ENCODE results near the gene CALML5.

CALML5 gene

DNA sequence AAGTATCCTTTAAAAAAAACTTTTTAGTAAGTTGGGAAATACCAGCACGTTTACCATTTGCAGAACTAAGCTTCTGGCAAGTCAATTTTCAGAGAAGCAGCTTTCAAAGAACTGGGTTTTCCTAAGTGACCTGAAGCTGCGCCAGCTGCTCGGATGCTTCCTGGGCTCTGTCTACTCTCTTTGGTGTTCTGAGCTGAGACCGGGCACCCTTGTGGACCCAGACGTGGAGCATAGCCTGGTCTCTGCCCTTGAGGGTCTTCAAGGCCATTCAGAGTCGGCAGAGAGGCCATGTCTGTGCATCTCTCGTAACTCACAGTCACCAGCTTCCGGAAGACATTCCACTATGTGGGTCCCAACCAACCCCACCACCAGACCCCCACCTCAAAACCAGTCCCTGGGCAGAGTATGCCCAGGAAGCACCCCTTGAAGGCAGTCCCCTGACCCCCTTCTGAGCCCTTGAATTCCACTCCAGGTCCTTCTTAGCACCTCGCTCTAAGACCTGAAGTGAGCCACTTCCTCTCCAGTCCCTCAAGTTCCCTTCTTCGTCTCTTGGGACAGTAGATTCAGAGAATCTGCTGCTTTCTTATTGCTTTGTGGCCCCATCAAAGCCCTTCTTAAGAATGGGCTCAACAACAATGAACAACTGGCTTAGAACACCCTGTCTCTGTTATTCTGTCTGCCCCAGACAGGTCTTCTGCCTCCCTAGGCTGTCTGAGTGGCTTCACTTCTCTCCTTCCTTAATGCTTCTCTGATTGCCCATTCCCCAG is 8.5 kb downstream of the CALML5 start:
- peak overlapping the region; percentile 0 for H3K4me2 ChIP-seq (ENCODE audit: low read depth, low read length, poor library complexity, severe bottlenecking)
- H4K20me1 ChIP-seq (ENCODE audit: insufficient read depth, low read length, poor library complexity, severe bottlenecking), result no peaks in the 10 kb centered on the region
- peaks cover 6% of the 10 kb centered on the region for H3K4me1 ChIP-seq (ENCODE audit: insufficient read depth, low read length, poor library complexity, severe bottlenecking)
- H3F3A ChIP-seq (ENCODE audit: low read depth), result no peaks in the 10 kb centered on the region
- TF ChIP-seq CTCF (conservative IDR thresholded peaks at IDR 0.05; ENCODE audit: low read length) (no peak), EZH2phosphoT487 (IDR thresholded peaks at IDR 0.05; ENCODE audit: borderline replicate concordance) (no peak)
- H3K4me3 ChIP-seq (ENCODE audit: low read length, poor library complexity, severe bottlenecking), result no peak overlapping the region
- no peaks in the 10 kb centered on the region for H3K9me3 ChIP-seq (ENCODE audit: insufficient read depth, low read depth, low read length)
- no peaks in the 10 kb centered on the region for H3K9me2 ChIP-seq (replicated peaks; ENCODE audit: low read depth, low read length)
- H3K79me2 ChIP-seq (ENCODE audit: insufficient read depth, low read length), result no peaks in the 10 kb centered on the region
- no peaks in the 10 kb centered on the region for H3K27me3 ChIP-seq (ENCODE audit: insufficient read depth, low read length, poor library complexity, severe bottlenecking)
- H2AFZ ChIP-seq (ENCODE audit: low read length), result peak overlapping the region; percentile 11; the same call in 1 of the 2 replicates
- H3K9ac ChIP-seq (ENCODE audit: low read depth, low read length, poor library complexity, severe bottlenecking), result no peak overlapping the region
- H3K36me3 ChIP-seq (ENCODE audit: insufficient read depth, low read length), result no peaks in the 10 kb centered on the region

DNA sequence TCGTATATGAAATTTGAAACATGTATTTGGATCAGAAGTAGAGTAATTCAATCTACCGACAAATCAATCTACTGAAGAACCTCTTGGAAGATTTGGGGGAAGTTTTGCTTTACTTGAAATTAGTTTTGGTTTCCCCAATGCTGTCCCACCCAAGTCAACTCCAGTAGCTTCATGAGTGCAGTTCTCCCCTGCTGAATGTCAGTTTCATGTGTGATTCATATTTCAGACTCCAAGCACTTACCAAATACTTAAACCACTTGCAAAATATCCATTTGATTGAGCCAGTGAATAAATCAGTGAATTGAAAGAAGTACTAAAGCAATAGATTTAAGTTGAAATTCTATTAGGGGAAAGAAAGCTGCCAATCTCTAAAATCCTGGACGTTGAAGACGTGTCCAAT is 9.3 kb downstream of the CALML5 start:
- Histone ChIP-seq H3F3A (ENCODE audit: low read depth) (no peaks in the 10 kb centered on the region), H3K4me1 (ENCODE audit: insufficient read depth, low read length, poor library complexity, severe bottlenecking) (peaks cover 6% of the 10 kb centered on the region), H3K36me3 (ENCODE audit: insufficient read depth, low read length) (no peaks in the 10 kb centered on the region), H3K9me2 (replicated peaks; ENCODE audit: low read depth, low read length) (no peaks in the 10 kb centered on the region), H3K27me3 (ENCODE audit: insufficient read depth, low read length, poor library complexity, severe bottlenecking) (no peaks in the 10 kb centered on the region), H4K20me1 (ENCODE audit: insufficient read depth, low read length, poor library complexity, severe bottlenecking) (no peaks in the 10 kb centered on the region), H3K4me3 (ENCODE audit: low read length, poor library complexity, severe bottlenecking) (no peak overlapping the region), H3K9me3 (ENCODE audit: insufficient read depth, low read depth, low read length) (no peaks in the 10 kb centered on the region), H3K79me2 (ENCODE audit: insufficient read depth, low read length) (no peaks in the 10 kb centered on the region), H3K4me2 (ENCODE audit: low read depth, low read length, poor library complexity, severe bottlenecking) (no peak overlapping the region), H3K9ac (ENCODE audit: low read depth, low read length, poor library complexity, severe bottlenecking) (no peak overlapping the region), H2AFZ (ENCODE audit: low read length) (no peak overlapping the region)
- no peak for TF ChIP-seq EZH2phosphoT487 (IDR thresholded peaks at IDR 0.05; ENCODE audit: borderline replicate concordance)
- TF ChIP-seq CTCF (conservative IDR thresholded peaks at IDR 0.05; ENCODE audit: low read length), result no peak

DNA sequence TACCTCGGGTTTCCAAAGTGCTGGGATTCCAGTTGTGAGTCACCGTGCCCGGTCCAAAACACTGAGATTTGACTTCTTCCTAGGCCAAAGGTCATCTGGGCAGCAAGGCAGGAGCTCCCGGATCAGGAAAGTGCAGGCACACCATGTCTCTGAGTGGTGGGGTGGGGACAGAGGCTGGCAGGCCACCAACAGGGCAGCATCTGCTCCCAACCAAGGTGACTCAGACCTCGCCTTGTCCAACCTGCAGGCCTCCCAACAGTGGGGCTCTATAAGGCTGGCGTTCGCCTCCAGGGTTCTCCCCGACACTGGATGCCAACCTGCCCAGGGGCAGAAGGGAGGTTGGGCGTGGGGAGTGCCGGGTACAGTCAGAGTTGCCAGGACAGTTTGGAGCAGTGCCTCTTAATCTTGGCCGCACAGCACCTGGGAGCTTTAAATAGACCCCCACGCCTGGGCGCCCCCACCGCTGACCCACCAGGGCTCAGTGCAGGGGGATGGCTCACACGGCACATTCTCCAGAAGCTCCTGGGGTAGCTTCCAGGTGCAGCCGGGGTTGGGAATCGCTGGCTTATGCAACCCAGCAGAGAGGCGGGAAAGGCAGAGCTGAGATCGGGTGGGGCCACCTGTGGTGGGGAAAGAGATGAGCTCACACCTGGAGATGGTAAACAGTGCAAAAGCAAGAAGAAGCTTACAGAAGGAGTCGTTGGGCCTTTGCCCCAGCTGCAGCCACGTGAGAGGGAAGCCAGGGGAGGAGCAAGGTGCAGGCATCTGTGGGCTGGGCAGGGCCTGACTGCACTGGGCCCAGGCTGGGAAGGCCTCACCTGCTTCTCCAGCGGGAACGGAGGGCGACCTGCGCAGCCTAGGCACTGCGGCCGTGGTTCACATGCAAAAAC is 10.9 kb downstream of the CALML5 start:
- Histone ChIP-seq H3K9me3 (ENCODE audit: insufficient read depth, low read depth, low read length) (no peaks in the 10 kb centered on the region), H3K4me3 (ENCODE audit: low read length, poor library complexity, severe bottlenecking) (no peak overlapping the region), H3K4me2 (ENCODE audit: low read depth, low read length, poor library complexity, severe bottlenecking) (no peak overlapping the region), H3K9me2 (replicated peaks; ENCODE audit: low read depth, low read length) (no peaks in the 10 kb centered on the region), H3K36me3 (ENCODE audit: insufficient read depth, low read length) (no peaks in the 10 kb centered on the region), H3F3A (ENCODE audit: low read depth) (no peaks in the 10 kb centered on the region), H3K4me1 (ENCODE audit: insufficient read depth, low read length, poor library complexity, severe bottlenecking) (peaks cover 6% of the 10 kb centered on the region), H2AFZ (ENCODE audit: low read length) (no peak overlapping the region), H3K9ac (ENCODE audit: low read depth, low read length, poor library complexity, severe bottlenecking) (no peak overlapping the region), H3K27me3 (ENCODE audit: insufficient read depth, low read length, poor library complexity, severe bottlenecking) (no peaks in the 10 kb centered on the region), H3K79me2 (ENCODE audit: insufficient read depth, low read length) (no peaks in the 10 kb centered on the region), H4K20me1 (ENCODE audit: insufficient read depth, low read length, poor library complexity, severe bottlenecking) (no peaks in the 10 kb centered on the region)
- TF ChIP-seq CTCF (conservative IDR thresholded peaks at IDR 0.05; ENCODE audit: low read length), result no peak
- no peak for TF ChIP-seq EZH2phosphoT487 (IDR thresholded peaks at IDR 0.05; ENCODE audit: borderline replicate concordance)
